ENCODE measurements around the gene NME7. TPM values are rescaled to one million over a fixed set of nuclear protein-coding genes. Genes with fewer than 3 reads are reported as not detected.

Gene NME7
- total RNA-seq, 4 donors from 2014 or later: 3.7 to 8.4 (median 5.5) TPM

DNA sequence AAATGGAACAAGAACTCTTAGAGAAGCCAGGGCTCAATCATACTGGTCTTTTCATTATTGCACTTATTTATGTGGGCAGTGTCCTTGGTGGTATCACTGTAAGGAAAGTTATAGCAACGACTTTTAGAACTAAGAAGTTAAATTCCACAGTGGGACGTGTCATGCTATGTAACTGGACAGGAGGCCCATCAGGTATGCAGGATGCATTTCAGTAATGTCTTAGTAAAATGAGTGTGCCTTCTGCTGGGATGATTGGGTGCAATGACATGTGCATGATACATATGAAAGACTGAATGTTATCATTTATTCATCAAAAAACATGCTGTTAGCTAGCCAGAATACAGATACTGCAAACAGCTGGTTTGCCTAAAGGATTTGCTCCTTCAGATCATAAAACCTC, 268.0 kb downstream of the NME7 start:
- peaks cover 0 to 7% of the 10 kb centered on the region in 2 donors for H3K4me1 ChIP-seq
- intact Hi-C loops (cut with DNase I; ENCODE audit: low total_unique reads): no loop called here
- no peak for ATAC-seq
- H3K4me3 ChIP-seq: no peak overlapping the region
- H3K9me3 ChIP-seq: no peaks in the 10 kb centered on the region
- TF ChIP-seq POLR2A (IDR thresholded peaks at IDR 0.05): no peak
- TF ChIP-seq, protein P1, sequence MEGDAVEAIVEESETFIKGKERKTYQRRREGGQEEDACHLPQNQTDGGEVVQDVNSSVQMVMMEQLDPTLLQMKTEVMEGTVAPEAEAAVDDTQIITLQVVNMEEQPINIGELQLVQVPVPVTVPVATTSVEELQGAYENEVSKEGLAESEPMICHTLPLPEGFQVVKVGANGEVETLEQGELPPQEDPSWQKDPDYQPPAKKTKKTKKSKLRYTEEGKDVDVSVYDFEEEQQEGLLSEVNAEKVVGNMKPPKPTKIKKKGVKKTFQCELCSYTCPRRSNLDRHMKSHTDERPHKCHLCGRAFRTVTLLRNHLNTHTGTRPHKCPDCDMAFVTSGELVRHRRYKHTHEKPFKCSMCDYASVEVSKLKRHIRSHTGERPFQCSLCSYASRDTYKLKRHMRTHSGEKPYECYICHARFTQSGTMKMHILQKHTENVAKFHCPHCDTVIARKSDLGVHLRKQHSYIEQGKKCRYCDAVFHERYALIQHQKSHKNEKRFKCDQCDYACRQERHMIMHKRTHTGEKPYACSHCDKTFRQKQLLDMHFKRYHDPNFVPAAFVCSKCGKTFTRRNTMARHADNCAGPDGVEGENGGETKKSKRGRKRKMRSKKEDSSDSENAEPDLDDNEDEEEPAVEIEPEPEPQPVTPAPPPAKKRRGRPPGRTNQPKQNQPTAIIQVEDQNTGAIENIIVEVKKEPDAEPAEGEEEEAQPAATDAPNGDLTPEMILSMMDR (IDR thresholded peaks at IDR 0.05 in 4 of 5, conservative IDR thresholded peaks at IDR 0.05 in 1 of 5): no peak
- in situ Hi-C loops (cut with MboI; ENCODE audit: low sequenced_read_pairs in 4 of 4): no loop called here
- DNase-seq: no peak
- no peaks in the 10 kb centered on the region for H3K27me3 ChIP-seq
- H3K27ac ChIP-seq: no peak overlapping the region
- H3K36me3 ChIP-seq: no peaks in the 10 kb centered on the region

DNA sequence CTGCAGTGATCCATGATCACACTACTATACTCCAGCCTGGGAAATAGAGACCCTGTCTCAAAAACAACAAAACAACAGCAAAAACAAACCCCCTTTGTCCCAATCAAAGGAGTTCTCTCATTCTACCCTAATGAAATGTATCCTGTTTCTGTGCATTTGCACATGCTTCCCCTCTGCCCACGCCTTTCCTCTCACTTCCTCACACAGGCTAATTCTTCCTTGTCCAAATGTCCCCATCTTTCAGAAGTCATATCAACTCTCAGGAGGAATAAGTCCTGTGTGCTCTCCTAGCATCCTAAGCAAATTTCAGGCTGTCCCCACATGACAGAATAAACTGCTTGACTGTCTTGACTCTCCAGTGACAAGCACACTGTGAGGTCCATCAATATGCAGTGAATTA, 269.2 kb downstream of the NME7 start:
- Histone ChIP-seq H3K4me1 (peaks cover 0 to 7% of the 10 kb centered on the region in 2 donors), H3K27me3 (no peaks in the 10 kb centered on the region), H3K4me3 (no peak overlapping the region), H3K36me3 (no peaks in the 10 kb centered on the region), H3K27ac (no peak overlapping the region), H3K9me3 (no peaks in the 10 kb centered on the region)
- in situ Hi-C loops (cut with MboI; ENCODE audit: low sequenced_read_pairs in 4 of 4): no loop called here
- no peak for TF ChIP-seq POLR2A (IDR thresholded peaks at IDR 0.05)
- TF ChIP-seq, protein P1 (IDR thresholded peaks at IDR 0.05 in 4 of 5, conservative IDR thresholded peaks at IDR 0.05 in 1 of 5): no peak
- intact Hi-C loops (cut with DNase I; ENCODE audit: low total_unique reads): no loop called here
- DNase-seq: no peak
- ATAC-seq: no peak

DNA sequence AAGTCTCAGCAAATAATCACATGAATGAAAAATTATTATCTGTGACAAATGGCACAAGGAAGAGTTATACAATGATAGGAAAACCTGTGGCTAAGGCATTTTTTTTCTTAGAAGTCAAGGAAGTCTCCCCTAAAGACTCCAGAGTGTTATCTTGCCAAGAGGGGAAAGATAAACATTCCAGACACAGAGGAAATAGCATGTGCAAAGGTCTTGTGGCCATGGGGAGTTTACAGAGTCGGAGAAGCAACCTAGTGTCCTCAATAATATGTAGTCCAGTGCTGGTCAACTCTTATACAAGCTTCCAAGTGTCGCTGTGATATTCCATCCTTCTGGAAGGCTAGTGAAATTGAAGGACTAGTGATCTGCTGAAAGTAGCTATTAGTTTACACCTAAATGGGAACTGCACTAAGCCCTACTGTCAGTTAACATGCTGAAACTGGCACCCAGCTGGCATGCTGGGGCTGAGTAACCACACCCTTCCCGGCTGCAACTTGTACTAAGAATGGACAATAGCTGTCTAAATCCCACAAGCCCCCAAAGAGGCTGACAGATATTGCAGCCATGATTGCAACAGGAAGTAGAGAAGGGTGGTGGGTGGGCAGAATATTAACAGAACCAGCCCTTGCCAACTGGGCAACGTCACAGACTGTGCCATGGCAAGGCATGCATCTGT, 272.6 kb downstream of the NME7 start:
- Histone ChIP-seq H3K4me3 (no peak overlapping the region), H3K36me3 (no peaks in the 10 kb centered on the region), H3K4me1 (peaks cover 0 to 2% of the 10 kb centered on the region in 2 donors), H3K27me3 (no peaks in the 10 kb centered on the region), H3K27ac (no peak overlapping the region), H3K9me3 (no peaks in the 10 kb centered on the region)
- no peak for DNase-seq
- no peak for TF ChIP-seq POLR2A (IDR thresholded peaks at IDR 0.05)
- TF ChIP-seq, protein P1 (IDR thresholded peaks at IDR 0.05 in 4 of 5, conservative IDR thresholded peaks at IDR 0.05 in 1 of 5): no peak
- intact Hi-C loops (cut with DNase I; ENCODE audit: low total_unique reads): loop anchor here (5.0 kb wide), 1 partner anchor 203 kb away; no protein-coding TSS in a partner anchor
- in situ Hi-C loops (cut with MboI; ENCODE audit: low sequenced_read_pairs in 4 of 4): no loop called here
- ATAC-seq: no peak

DNA sequence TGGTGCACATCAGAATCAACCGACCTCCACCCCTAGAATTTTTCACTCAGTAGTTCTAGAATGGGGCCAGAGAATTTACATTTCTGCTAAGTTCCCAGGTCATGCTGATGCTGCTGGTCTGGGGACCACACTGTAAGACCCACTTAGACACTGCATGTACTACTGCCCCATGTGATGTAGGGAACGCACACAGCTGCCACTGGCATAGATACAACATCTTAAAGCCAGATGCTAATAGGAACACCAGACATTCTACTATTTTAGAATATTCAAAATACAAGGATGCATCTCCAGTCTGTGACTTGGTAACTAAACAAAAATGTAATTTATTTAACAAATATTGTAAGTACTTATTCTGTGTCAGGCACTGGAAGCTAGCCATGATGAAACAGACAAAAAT, 275.2 kb downstream of the NME7 start:
- no peak overlapping the region for H3K4me3 ChIP-seq
- intact Hi-C loops (cut with DNase I; ENCODE audit: low total_unique reads): loop anchor here (5.0 kb wide), 1 partner anchor 200 kb away; no protein-coding TSS in a partner anchor
- no peak overlapping the region for H3K27ac ChIP-seq
- no peaks in the 10 kb centered on the region for H3K27me3 ChIP-seq
- ATAC-seq (no peak), DNase-seq (no peak)
- TF ChIP-seq POLR2A (IDR thresholded peaks at IDR 0.05): no peak
- TF ChIP-seq, protein P1 (IDR thresholded peaks at IDR 0.05 in 4 of 5, conservative IDR thresholded peaks at IDR 0.05 in 1 of 5): no peak
- H3K9me3 ChIP-seq: no peaks in the 10 kb centered on the region
- in situ Hi-C loops (cut with MboI; ENCODE audit: low sequenced_read_pairs in 4 of 4): no loop called here
- no peaks in the 10 kb centered on the region for H3K36me3 ChIP-seq
- H3K4me1 ChIP-seq: peaks cover 0 to 4% of the 10 kb centered on the region in 2 donors

Data from gastrocnemius medialis (tissue), 4 donors.